Stimulated activated CD4-positive, alpha-beta T cell treated with anti-CD3 and anti-CD28 coated beads, Interleukin-15, amount 100 ng/mL, for 24 hours (primary cell): Measurements from ENCODE around the gene NOX5.
"Not testable (repeated sequence)": the region's sequence is repeated elsewhere in the genome, so short reads cannot be mapped to it uniquely, and the experiment has no call there.

ENCODE experiments used
- DNase-seq: peaks from one replicate; pipeline ENCODE4 v3.0.0-alpha.2; 2020

The NOX5 gene, protein sequence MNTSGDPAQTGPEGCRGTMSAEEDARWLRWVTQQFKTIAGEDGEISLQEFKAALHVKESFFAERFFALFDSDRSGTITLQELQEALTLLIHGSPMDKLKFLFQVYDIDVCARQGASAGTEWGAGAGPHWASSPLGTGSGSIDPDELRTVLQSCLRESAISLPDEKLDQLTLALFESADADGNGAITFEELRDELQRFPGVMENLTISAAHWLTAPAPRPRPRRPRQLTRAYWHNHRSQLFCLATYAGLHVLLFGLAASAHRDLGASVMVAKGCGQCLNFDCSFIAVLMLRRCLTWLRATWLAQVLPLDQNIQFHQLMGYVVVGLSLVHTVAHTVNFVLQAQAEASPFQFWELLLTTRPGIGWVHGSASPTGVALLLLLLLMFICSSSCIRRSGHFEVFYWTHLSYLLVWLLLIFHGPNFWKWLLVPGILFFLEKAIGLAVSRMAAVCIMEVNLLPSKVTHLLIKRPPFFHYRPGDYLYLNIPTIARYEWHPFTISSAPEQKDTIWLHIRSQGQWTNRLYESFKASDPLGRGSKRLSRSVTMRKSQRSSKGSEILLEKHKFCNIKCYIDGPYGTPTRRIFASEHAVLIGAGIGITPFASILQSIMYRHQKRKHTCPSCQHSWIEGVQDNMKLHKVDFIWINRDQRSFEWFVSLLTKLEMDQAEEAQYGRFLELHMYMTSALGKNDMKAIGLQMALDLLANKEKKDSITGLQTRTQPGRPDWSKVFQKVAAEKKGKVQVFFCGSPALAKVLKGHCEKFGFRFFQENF

GRCh38 chr15:69014454-69014853, at the start of gene NOX5:
TSS of gene NOX5 (plus strand) at chr15:69014695. CDS start at chr15:69014736, 41 bp downstream.
- no peak for DNase-seq

DNA sequence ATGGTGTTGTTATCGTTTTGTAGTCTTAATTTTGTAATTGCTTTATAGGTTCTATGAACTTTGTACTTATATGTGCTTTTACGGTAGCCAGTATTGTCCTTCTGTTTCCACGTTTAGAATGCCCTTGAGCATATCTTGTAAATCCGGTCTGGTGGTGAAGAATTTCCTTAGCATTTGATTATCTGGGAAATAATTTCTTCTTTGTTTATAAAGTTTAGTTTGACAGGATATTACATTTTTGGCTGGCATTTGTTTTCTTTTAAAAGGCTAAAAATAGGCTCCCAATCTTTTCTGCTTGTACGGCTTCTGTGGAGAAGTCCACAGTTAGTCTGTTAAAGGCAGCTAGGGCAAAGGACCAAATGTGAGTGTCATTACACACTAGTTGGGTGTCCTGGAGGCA, 47.5 kb upstream of the NOX5 start:
- DNase-seq: no peak

GRCh38 chr15:68967948-68968347, 46.5 kb upstream of the NOX5 start:
- DNase-seq: no peak

DNA sequence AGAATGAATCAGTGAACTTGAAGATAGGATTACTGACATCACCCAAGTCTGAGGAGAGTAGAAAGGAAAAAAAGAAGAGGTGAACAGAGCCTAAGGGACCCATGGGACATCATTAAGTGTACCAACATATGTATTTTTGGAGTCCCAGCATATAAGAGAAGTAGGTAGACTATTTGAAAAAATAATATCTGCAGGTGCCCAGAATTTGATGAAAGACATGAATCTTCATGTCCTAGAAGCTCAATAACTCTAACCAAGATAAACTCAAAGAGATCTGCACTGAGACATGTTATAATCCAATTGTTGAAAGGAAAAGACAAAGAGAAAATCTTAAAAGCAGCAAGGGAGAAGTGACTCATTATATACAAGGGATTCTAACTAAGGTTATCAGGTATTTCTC, 45.2 kb upstream of the NOX5 start:
- DNase-seq: no peak

DNA sequence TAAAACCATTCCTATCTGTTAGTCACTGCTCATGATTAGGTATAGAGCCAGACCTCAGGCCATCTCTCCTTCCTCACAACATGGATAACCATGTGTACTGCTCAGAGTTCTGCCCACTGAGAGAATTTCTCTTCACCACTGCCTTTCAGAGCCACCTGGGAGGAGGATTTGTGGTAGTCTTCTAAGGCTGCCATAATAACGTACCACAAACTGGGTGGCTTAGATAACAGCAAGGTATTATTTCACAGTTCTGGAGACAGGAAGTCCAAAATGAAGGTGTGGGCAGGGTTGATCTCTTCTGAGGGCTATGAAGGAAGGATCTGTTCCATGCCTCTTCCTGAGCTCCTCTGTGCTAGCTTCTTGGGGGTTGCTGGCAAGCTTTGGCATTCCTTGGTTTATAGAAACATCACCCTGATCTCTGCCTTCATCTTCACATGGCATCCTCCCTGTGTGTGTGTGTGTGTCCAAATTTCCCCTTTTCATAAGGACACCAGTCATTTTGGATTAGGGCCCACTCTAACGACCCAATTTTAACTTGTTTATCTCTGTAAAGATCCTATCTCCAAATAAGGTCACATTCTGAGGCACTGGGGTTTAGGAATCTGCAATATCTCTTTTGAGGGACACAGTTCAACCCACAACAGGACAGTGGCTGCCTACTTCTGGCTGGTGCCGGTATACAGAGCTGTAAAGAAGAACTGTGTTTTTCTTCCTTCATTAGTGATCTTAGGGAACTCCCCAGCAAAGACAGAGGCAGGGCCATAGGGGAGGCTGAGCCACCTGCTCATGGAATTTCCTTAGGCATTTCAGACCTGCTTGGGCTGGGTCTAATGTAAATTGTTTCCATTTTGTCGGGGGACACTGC, 42.1 kb upstream of the NOX5 start:
- DNase-seq: no peak

GRCh38 chr15:68975651-68976160, 38.8 kb upstream of the NOX5 start:
- not testable (repeated sequence) for DNase-seq

GRCh38 chr15:68977426-68977825, 37.1 kb upstream of the NOX5 start:
- not testable (repeated sequence) for DNase-seq

- no peak for DNase-seq
Measured at GRCh38 chr15:68979006-68979405, 35.5 kb upstream of the NOX5 start.

- no peak for DNase-seq
Measured at GRCh38 chr15:68979816-68980215, 34.7 kb upstream of the NOX5 start.

DNA sequence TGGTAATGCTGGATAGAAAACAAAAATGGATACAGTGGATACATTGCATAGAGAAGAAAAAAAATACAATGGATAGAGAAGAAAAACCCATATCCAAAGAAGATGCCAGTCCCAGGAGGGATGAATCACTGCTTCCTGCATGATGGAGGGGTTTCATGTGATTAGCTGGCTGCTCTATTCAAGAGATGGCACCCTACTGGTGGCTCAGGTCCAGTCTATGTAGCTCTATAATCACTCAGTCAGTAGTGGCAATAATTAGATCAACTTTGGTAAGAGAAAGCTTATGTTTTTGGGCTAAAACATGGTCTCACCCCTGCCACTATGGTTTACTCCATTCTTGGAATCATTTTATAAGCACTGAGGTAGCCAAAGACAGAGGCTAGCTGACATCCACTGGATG, 33.7 kb upstream of the NOX5 start:
- no peak for DNase-seq

GRCh38 chr15:68981941-68982340, 32.6 kb upstream of the NOX5 start:
- no peak for DNase-seq

GRCh38 chr15:68982976-68983563, 31.4 kb upstream of the NOX5 start:
- no peak for DNase-seq

DNA sequence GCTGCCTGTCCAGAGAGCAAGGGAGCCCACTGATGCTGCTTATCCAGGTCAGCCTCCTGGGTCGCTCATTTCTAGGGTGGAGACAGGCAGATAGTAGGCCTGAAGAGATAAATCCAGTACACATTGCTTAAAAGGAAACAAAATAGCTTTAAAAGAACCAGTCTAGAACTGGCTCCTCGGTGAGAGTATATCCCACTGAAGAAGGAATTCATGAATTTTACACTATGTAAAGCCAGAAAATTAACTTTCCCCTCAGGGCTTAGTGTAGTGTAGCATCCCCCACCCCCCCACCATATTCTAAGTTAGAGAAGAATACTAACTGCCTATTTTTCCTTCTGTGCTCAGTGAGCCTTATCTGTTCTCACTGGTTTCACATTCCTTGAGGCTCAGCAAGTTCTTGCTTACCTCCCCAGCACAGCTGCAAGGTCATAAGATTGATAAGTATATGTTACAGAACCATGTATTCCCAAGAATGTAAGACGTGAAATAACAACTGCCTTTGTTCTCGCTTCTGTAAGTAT, 30.5 kb upstream of the NOX5 start:
- no peak for DNase-seq

DNA sequence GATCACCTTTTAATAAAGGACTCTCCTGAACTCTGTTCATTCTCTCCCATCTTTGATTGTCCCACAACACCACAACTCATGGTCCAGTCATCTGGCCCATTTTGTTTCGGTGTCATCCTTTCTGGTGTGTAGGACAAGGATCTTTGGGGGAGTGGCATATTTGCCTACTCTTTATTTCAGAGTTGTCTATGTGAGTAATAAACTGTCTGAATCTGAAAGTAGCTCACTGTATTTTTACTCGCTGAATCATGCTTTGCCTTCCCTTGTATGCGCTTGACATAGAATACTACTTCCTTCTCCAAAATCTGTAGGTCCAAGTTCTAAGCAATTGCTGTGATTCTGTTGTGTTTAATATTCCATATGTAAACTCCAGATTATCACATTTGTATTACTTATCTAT, 29.9 kb upstream of the NOX5 start:
- no peak for DNase-seq

GRCh38 chr15:68985361-68985891, 29.1 kb upstream of the NOX5 start:
- DNase-seq: no peak

DNA sequence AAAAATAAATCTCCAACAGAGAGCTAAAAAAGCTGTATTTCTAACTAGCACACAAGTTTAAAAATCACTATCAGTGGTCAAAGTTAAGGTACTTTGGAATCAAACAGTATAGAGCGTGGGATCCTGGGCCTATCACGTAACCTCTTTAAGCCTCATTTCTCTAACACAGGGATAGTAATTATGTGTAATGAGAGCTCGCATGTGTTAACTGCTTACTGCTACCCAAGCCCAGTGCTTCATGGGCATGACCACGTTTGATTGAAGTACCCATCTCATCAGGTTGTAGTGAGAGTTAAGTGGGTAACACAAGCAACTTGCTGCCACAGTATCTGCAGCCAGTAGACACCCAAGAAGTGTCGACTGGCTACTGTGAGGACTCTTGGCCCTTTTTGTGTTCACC, 28.2 kb upstream of the NOX5 start:
- no peak for DNase-seq

- no peak for DNase-seq
Measured at GRCh38 chr15:68987120-68987519, 27.4 kb upstream of the NOX5 start.

DNA sequence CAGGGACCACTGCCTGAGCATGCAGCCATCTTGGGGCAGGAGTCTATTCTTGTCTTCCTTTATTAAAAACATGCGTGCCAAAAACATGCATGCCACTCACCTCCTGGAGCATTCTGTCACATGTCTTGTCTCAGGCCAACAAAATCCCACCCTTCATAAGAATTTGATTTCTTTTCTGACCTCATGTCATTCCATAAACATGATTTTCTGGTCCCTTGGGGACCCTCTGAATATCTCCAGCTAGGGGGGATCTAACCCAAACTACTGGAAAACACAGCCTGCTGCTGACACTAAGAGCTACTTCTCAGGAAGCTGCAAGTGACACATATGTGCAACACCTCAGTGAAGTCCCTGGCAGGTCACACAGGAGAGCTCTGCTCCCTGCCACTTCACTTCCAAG, 26.8 kb upstream of the NOX5 start:
- DNase-seq: no peak

DNA sequence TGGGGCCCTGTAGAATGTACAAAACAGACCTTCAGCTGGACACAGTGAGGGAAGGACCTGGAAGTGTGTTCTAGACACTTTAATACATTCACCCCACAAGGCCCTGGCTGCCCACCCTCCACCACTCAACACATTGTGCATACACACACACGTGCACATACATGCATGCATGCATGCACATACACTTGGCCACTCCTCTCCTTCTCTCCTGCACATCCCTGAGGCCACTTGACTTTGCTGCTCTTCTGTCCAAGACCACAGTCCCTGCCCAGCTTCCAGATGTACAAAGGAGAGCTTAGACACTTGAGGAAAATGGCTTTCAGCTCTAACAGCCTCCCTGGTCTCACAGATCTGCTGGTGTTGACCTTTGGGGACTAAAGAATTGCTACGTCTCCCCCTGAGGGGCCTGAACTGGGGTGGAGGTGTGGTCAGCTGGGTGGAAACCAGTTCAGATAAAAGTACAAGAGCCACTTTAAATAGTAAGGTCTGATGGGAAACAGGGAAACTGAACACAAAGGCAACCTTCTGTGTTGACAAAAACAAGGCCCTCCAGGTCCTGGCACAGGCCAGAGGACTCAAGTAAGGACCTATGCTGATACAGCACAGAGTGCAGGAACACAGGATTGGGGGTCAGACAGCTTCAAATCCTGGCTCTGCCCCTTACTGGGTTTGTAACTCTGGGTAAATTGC, 24.8 kb upstream of the NOX5 start:
- no peak for DNase-seq

- no peak for DNase-seq
Measured at GRCh38 chr15:68990231-68990991, 24.1 kb upstream of the NOX5 start.

DNA sequence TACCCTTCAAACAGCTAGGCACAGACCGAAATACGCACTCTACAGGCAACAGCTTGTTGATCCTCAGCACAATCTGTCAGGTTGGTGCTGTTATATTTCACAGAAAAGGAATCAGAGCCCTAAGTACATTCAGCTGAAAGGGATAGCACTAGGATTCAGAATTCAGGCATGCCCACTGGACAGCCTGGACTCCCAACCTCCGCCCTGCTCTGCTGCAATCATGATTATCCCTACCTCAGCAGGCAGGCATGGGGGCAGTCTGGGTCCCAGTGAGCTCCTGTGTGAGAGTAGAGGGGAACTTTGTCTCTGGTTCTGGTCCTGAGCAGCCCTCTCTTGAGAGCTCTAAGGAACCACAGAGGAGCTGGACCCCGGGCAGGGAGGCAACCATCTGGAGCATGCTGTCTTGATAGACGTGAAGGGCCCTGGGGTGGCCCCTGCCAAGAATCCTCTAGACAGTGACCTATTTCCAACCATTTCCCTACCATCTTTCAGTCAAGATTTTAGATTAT, 23.4 kb upstream of the NOX5 start:
- DNase-seq: no peak
